Cerebellar cortex (tissue), 1 donor: ENCODE results near the gene CSK.

ENCODE experiments used
- DNase-seq: peaks from one replicate; pipeline ENCODE4 v3.0.0-alpha.2; 2015; ENCODE audit warnings: low spot score

The CSK gene

GRCh38 chr15:74787251-74788041 is 5.6 kb downstream of the CSK start:
- peak; percentile 88 for DNase-seq

GRCh38 chr15:74788042-74788682 is 6.3 kb downstream of the CSK start:
- no peak for DNase-seq

- DNase-seq: no peak
Measured at GRCh38 chr15:74788683-74789151, 6.8 kb downstream of the CSK start.

- DNase-seq: no peak
Measured at GRCh38 chr15:74789171-74789631, 7.3 kb downstream of the CSK start.

GRCh38 chr15:74789741-74790079 is 7.8 kb downstream of the CSK start:
- no peak for DNase-seq

- DNase-seq: no peak
Measured at GRCh38 chr15:74790080-74790916, 8.4 kb downstream of the CSK start.

GRCh38 chr15:74791007-74791406 is 9.1 kb downstream of the CSK start:
- DNase-seq: no peak

- peak; percentile 54 for DNase-seq
Measured at GRCh38 chr15:74791667-74792066, 9.8 kb downstream of the CSK start.

- no peak for DNase-seq
Measured at GRCh38 chr15:74792227-74793016, 10.5 kb downstream of the CSK start.

- DNase-seq: no peak
Measured at GRCh38 chr15:74793135-74794028, 11.5 kb downstream of the CSK start.

GRCh38 chr15:74794248-74794969 is 12.5 kb downstream of the CSK start:
- no peak for DNase-seq

GRCh38 chr15:74794970-74795349 is 13.1 kb downstream of the CSK start:
- no peak for DNase-seq

GRCh38 chr15:74795966-74796625 is 14.2 kb downstream of the CSK start:
- DNase-seq: no peak

GRCh38 chr15:74798388-74799254 is 16.7 kb downstream of the CSK start:
- peak; percentile 87 for DNase-seq

- no peak for DNase-seq
Measured at GRCh38 chr15:74799255-74799855, 17.5 kb downstream of the CSK start.

- DNase-seq: peak; percentile 54
Measured at GRCh38 chr15:74799856-74800558, 18.1 kb downstream of the CSK start.

- no peak for DNase-seq
Measured at GRCh38 chr15:74800559-74801094, 18.7 kb downstream of the CSK start.
